Measurements from ENCODE around the gene PRKCA.

PRKCA gene

DNA sequence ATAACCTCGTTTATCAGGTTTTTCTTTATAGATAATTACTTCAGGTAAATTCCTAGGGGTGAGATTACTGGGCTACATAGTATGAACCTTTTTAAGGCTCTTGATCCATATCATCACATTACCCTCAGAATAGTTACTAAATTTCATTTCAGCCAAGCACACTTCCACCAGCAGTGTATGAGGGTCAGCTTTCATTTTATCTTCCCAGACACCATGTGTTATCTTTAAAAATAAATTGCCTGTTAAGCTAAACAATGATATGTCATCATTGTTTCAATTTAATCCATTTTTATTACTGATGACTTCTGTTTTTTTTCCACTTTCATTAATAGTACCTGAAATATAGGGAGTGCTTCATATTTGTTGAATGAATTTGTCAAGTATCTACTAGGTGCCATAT is 33.4 kb downstream of the PRKCA start:
- no peaks in the 10 kb centered on the region for H3K36me3 ChIP-seq (ENCODE audit: insufficient read depth, low read length)
- TF ChIP-seq CTCF (conservative IDR thresholded peaks at IDR 0.05; ENCODE audit: low read length) (no peak), EZH2phosphoT487 (IDR thresholded peaks at IDR 0.05; ENCODE audit: borderline replicate concordance) (no peak)
- H3K9me3 ChIP-seq (ENCODE audit: insufficient read depth, low read depth, low read length) = no peaks in the 10 kb centered on the region
- no peaks in the 10 kb centered on the region for H3K9me2 ChIP-seq (replicated peaks; ENCODE audit: low read depth, low read length)
- H3K9ac ChIP-seq (ENCODE audit: low read depth, low read length, poor library complexity, severe bottlenecking) = no peak overlapping the region
- H3K4me2 ChIP-seq (ENCODE audit: low read depth, low read length, poor library complexity, severe bottlenecking) = no peak overlapping the region
- no peaks in the 10 kb centered on the region for H3K79me2 ChIP-seq (ENCODE audit: insufficient read depth, low read length)
- no peaks in the 10 kb centered on the region for H4K20me1 ChIP-seq (ENCODE audit: insufficient read depth, low read length, poor library complexity, severe bottlenecking)
- H3F3A ChIP-seq (ENCODE audit: low read depth) = no peaks in the 10 kb centered on the region
- H3K27me3 ChIP-seq (ENCODE audit: insufficient read depth, low read length, poor library complexity, severe bottlenecking) = no peaks in the 10 kb centered on the region
- H2AFZ ChIP-seq (ENCODE audit: low read length) = no peak overlapping the region
- H3K4me1 ChIP-seq (ENCODE audit: insufficient read depth, low read length, poor library complexity, severe bottlenecking) = peaks cover 18% of the 10 kb centered on the region
- no peak overlapping the region for H3K4me3 ChIP-seq (ENCODE audit: low read length, poor library complexity, severe bottlenecking)

- H3K9me2 ChIP-seq (replicated peaks; ENCODE audit: low read depth, low read length) = no peaks in the 10 kb centered on the region
- H3K4me3 ChIP-seq (ENCODE audit: low read length, poor library complexity, severe bottlenecking) = no peak overlapping the region
- no peak overlapping the region for H3K4me2 ChIP-seq (ENCODE audit: low read depth, low read length, poor library complexity, severe bottlenecking)
- TF ChIP-seq EZH2phosphoT487 (IDR thresholded peaks at IDR 0.05; ENCODE audit: borderline replicate concordance) = no peak
- no peak for TF ChIP-seq CTCF (conservative IDR thresholded peaks at IDR 0.05; ENCODE audit: low read length)
- H3K9me3 ChIP-seq (ENCODE audit: insufficient read depth, low read depth, low read length) = no peaks in the 10 kb centered on the region
- H3K27me3 ChIP-seq (ENCODE audit: insufficient read depth, low read length, poor library complexity, severe bottlenecking) = no peaks in the 10 kb centered on the region
- no peaks in the 10 kb centered on the region for H4K20me1 ChIP-seq (ENCODE audit: insufficient read depth, low read length, poor library complexity, severe bottlenecking)
- peaks cover 10% of the 10 kb centered on the region for H3K4me1 ChIP-seq (ENCODE audit: insufficient read depth, low read length, poor library complexity, severe bottlenecking)
- no peak overlapping the region for H2AFZ ChIP-seq (ENCODE audit: low read length)
- no peaks in the 10 kb centered on the region for H3K36me3 ChIP-seq (ENCODE audit: insufficient read depth, low read length)
- no peaks in the 10 kb centered on the region for H3K79me2 ChIP-seq (ENCODE audit: insufficient read depth, low read length)
- H3K9ac ChIP-seq (ENCODE audit: low read depth, low read length, poor library complexity, severe bottlenecking) = no peak overlapping the region
- H3F3A ChIP-seq (ENCODE audit: low read depth) = no peaks in the 10 kb centered on the region
Observed at GRCh38 chr17:66337268-66337667, 34.9 kb downstream of the PRKCA start.

- Histone ChIP-seq H3F3A (ENCODE audit: low read depth) (no peaks in the 10 kb centered on the region), H3K79me2 (ENCODE audit: insufficient read depth, low read length) (no peaks in the 10 kb centered on the region), H3K4me1 (ENCODE audit: insufficient read depth, low read length, poor library complexity, severe bottlenecking) (peaks cover 10% of the 10 kb centered on the region), H3K36me3 (ENCODE audit: insufficient read depth, low read length) (no peaks in the 10 kb centered on the region), H3K9me2 (replicated peaks; ENCODE audit: low read depth, low read length) (no peaks in the 10 kb centered on the region), H2AFZ (ENCODE audit: low read length) (no peak overlapping the region), H3K4me2 (ENCODE audit: low read depth, low read length, poor library complexity, severe bottlenecking) (no peak overlapping the region), H3K4me3 (ENCODE audit: low read length, poor library complexity, severe bottlenecking) (no peak overlapping the region), H3K27me3 (ENCODE audit: insufficient read depth, low read length, poor library complexity, severe bottlenecking) (no peaks in the 10 kb centered on the region), H3K9me3 (ENCODE audit: insufficient read depth, low read depth, low read length) (no peaks in the 10 kb centered on the region), H4K20me1 (ENCODE audit: insufficient read depth, low read length, poor library complexity, severe bottlenecking) (no peaks in the 10 kb centered on the region), H3K9ac (ENCODE audit: low read depth, low read length, poor library complexity, severe bottlenecking) (no peak overlapping the region)
- no peak for TF ChIP-seq CTCF (conservative IDR thresholded peaks at IDR 0.05; ENCODE audit: low read length)
- TF ChIP-seq EZH2phosphoT487 (IDR thresholded peaks at IDR 0.05; ENCODE audit: borderline replicate concordance) = no peak
Observed at GRCh38 chr17:66337866-66338485, 35.6 kb downstream of the PRKCA start.
